HG03575 (cell line): ENCODE data around the gene NOP9.

Experiments
- ATAC-seq: cut with Tn5 transposase; IDR thresholded peaks from one replicate; pipeline ENCODE4 v1.9.1; 2021; ENCODE audit not compliant: unreplicated experiment, insufficient number of reproducible peaks, low FRiP score; ENCODE audit errors: extremely low read depth

Gene NOP9

DNA sequence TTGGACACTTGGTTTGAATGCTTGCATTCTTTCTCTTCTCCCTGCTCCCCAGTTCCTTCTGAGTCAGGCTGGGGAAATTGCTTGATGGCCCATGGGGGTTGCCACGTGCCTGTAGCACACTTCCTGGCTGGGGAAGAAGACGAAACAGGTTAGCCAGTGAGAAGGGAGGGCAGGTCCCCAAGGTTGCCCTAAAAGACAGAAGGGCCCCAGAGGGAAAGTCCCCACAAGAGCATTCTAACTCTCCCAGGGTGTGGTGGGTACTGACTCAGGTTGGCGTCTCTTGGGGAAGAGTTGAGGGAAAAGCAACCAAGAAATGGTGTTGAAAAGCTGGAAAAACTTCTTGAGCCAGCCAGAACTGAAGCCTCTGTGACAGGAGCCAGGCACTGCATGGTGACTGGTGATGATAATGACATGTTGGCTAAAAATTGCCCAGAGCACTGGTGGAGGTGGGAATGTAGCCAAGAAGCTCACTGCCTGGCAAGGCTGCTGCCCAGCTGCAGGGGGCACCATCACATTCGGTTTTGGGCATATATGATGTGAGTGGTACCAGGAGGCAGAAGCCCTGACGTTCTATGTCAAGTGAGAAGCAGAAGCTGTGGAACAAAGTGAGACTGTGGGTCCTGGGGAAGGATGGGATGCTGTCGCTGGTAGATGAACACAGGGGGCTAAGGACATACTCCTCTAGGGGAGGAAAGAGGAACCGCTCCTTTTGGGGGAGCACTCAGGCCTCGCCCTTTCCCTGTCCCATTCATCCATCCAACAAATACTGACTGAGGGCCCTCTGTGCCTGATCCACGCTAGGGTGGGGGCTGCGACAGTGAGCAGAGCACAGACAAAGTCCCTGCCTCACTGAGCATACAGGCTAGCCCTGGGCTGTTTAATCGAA, 20.1 kb upstream of the NOP9 start:
- no peak for ATAC-seq

DNA sequence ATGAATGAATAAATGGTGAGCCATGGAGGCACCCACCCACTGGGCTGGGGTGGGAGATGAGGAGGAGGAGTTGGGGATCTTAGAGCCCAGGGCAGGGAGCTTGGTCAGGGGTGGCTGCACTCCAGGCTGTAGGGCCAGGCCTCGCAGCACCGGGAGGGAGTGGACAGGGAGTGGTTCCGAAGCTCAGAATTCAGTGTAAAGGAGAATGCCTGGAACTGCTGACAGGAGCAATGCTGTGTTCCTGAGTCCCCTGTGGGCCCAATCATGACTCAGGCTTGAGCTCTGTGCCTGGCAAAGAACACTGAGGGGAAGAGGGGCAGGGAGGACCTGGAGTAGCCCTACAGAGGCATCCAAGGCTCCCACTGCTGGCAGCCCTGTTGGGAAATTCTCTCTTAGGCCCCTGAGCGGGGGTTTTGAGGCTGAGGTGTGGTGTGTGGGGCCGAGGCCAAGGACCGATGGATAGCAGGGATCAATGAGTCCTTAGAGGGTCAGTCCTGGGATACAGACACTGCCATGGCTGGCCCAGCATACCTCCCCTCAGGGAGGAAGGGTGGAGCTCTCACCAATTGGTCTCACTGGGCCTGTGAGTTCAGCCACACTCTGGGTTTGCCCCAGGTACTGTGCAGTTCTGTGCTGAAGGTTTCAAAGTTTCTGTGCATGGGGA, 18.7 kb upstream of the NOP9 start:
- no peak for ATAC-seq

DNA sequence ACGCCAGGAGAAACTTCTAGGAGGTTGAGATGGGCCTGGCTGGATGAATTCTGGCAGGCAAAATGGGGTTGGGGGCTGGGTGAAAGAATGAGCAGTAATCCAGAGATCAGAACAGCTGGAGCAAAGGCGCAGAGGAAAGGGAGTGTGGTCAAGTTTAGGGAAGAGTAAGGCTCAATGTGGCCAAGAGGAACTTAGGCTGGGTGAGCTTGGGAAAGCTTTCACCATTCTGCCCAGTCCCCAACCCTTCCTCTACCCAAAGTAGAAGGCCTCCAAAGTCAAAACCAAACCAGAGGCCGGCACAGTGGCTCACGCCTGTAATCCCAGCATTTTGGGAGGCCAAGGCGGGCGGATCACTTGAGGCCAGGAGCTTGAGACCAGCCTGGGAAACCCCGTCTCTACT, 18.0 kb upstream of the NOP9 start:
- no peak for ATAC-seq

DNA sequence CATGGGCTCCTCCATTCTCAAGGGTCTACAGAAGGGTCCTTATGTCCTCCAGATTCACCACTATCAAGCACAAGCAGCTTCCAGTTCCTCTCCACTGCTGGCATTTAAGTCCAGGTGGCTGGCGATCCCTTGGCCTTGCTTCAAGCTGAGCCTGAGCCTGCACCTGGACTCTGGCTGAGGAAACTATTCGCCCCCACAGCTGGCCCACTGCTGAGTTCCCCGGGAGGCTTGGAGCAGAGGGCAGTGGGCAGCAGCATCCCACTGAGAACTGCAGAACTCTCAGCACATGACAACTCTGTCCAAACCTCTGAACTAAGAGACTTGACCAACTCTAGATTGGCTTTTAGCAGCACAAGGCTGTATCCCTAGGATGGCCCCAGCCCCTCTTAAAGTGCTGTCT, 16.9 kb upstream of the NOP9 start:
- ATAC-seq = no peak

DNA sequence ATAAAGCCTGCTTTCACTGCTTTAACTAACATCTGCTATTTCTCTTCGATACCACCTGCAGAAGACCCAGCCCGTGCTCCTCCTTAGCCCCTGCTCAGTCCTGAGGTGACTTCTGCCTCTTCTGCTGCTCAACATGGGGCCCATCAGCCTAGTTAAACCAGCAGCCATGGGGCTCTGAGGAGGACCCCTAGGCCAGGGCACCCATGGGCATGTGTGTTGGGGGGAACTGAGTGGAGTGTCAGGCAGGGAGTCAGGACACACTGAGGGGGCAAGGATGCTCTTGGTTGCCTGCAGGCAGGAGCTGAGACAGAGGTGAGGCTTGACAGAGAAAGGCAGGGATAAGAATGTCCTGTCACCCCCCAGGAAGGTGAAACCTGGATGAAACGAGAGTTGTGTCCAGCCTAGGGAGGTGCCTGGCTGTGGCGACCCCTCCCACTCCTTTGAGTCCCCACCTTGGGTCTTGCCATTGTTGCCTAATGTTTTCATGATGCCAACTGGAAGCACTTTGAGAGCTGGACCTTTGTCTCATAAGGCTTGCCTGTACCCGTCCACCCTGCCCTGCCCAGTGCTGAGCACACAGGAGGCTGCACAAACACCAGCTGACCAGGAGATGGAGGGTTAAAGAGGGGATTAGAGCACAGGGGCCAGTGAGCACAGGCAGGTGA, 15.7 kb upstream of the NOP9 start:
- no peak for ATAC-seq

DNA sequence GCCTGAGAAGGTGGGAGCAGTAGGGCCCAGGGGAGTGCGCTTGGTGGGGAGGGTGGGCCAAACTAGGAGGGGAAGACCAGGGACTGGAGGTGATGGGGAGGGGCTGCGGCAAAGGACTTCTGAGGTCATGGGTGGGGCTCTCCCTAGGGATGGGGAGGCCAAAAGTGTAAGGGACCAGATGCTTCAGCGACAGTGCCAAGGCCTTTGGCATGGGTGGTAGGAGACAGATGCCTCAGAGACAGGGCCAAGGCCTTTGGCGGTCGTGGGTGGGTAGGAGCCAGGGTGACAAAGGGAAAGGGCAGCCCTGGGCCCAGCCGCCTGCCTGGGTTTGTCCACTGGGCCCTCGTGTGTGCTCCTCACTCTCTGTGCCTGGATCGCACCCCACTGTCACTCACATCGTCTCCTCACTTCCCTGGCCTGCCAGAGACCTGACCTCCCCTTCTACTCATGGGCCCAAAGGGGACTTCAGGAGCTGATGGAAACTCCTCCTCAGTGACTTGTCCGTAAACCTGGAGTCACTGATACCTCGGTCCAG, 15.1 kb upstream of the NOP9 start:
- no peak for ATAC-seq

DNA sequence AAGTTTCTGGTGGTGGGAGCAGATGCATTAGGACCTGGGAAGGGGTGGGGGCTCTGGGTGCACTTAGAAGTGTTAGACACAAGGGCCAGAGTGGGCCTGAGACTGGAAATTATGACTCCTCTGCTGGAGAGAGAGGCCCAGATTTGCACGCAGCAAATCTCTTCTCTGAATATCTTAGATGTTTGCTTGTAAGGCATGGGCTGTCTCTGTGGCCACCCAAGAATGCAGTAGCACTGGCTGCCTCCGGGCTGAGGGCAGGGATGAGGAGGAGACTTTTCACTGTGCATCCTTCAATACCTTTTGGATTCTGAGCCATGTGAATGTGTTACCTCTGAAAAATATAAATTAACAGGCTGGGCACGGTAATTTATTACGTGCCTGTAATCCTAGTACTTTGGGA, 14.3 kb upstream of the NOP9 start:
- ATAC-seq = no peak

DNA sequence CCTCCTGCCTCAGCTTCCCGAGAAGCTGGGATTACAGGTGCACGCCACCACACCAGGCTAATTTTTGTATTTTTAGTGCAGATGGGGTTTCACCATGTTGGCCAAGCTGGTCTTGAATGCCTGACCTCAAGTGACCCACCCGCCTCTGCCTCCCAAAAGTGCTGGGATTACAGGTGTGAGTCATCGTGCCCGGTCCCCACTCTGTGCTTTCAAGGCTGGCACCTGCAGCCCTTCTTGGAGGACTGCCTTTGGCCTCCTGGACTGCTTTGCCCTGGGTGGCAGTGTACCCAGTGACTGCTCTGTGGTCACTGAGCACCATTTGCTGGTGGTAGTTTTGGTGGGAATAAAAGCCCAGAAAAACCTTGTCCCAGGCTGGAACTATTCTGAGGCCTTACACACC, 12.7 kb upstream of the NOP9 start:
- no peak for ATAC-seq

DNA sequence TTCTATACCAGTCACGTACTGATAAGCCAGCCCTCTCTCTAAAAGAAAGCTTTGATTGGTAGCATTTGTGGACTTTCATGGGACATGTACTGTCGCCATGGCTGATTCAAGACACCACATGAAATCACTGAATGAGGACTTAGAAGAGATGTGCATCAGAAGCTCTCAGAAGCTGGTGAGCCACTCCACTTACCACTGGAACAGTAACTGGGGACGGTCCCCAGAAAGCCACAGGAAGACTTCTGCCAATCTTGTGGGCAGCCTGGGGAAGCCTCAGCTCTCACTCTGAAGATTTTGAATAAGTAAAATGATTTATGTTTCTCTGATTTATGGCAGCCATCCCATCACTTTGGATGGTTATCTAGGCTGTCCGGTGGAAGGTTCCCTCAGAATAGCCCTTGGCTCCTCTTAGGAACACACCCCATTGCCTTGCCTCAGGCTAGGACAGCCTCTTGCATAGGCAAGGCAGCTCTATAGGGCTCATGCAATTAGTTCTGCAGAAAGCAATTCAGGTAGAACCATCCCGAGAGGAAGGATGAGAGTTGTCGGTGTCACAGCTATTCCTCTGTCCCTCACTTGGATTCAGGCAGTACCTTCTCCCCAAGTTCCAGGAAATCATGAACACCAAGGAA, 9.9 kb upstream of the NOP9 start:
- ATAC-seq = no peak

DNA sequence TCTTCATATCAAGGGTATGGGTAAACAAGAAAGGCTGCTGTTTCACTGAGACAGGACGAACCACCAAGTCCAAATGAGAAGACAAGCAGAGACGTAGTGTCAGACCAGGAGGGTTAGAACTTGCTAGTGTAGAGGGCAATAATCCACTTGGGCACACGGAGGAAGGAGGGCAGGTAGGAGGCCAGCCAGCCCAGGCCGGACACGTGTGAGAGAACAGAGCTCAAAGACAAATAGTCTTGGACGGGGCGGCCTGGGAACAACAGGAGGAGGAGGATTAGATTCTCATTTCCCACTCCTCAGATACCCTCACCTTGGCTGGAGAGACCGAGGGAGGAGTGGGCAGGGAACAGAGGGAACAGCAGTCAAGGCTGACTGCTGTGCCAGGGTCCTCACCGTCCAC, 8.9 kb upstream of the NOP9 start:
- ATAC-seq = no peak

DNA sequence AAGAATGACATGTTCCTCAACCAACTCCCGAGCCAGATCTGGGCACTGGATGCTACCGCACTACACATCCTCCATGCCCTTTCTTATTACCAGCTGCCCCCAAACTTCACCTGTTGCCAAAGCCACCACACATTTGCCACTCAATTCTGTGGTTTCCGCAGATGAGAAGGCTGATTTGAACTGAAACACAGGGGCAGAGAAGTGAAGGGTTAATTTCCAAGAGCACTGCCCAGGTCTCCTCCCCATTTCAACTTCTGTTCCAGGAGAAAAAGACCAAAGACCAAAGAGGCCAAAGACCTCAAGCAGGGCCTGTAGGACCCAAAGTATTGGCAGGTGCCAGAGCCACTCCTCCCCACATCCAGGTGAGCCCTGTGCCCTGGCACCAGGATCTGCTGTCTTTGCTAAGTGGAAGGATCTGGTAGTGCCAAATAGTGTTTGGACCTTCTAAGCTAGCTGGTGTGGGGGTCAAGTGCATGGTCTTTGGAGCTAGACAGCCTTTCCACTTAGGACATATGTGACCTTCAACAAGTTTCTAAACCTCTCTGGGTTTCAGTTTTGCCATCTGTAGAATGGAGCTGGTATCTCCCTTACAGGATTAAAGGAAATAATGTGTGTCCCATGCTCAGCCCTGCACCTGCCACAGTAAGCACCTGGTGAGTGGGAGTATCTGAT, 8.1 kb upstream of the NOP9 start:
- ATAC-seq = no peak

DNA sequence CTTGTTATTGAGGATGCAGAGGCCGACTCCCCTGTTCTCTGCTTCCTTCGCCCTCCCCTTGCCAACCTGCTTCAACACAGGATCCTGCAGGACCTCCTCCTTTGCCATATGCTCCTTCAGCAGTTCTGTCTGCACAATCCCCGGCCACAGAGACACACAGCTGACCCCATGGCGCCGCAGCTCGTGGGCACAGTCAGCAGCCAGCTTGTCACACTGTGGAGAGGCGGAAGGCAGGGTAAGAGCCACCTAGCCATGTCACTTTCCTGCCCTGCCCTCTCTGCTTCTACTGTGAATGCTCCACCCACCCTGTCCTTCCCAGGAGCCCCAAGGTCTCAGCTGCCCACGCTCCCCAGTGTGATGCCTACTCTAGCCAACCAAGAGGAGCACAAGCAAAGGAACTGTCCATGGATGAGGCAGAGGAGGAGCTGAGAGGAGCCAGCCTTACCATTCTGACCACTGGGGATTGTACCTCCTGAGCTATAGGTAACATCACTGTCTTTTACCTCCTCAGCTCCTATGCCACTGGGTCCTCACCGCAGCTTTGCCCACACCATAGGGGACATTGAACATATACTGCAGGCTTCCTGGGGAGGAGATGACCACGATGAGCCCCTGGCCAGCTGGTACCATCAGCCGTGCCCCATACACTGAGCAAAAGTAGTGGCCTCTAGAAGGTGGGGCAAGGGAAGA, 7.4 kb upstream of the NOP9 start:
- no peak for ATAC-seq

DNA sequence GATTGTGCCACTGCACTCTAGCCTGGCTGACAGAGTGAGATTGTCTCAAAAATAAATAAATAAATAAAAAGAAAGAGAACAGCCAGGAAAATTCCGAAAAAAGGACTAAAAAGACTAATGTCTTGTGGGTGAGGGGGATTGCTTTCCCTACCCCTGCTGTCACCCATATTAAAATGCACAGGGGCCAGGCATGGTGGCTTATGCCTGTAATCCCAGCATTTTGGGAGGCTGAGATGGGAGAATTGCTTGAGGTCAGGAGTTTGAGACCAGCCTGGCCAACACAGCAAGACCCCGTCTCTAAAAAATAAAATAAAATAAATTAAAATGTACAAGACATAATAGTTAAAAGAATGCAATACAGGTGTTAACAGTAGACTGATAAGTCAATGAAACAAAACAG, 6.1 kb upstream of the NOP9 start:
- no peak for ATAC-seq

DNA sequence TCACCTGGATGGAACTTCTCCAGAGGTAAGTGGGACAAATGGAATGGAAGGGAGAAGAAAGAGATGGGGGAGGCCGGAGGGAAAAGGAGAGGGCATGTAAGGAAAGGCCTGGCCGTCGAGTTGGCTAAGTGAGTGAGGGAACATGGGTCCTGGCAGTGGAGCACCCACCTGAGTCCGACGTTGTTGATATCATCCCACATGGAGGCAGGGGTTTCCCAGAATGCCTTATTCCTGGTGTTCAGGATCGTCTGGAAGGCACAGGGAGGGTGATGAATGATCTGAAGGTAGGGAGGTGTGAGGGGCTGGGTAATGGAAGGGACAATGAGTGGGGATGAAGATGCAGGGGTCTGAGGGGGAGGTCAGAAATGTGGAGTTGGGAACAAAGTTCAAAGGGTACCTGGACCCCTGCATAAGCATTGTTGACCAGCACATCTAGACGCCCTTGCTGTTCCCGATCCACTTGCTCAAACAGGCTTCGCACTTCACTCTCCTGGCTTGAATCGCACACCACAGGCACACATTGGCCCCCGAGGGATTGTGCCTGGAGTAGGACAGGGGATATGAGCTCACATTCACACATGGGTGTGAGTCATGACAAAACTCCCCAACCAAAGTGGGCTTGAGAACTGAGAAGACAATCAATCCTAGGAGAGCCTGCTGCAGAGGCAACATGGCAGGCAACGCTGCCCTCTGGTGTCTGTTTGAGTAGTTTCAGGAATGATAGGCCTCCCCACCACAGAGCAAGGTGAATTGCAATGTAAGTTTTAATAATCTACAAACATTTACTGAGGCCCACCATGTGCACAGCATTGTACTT, 3.1 kb upstream of the NOP9 start:
- ATAC-seq = peak; percentile 31

DNA sequence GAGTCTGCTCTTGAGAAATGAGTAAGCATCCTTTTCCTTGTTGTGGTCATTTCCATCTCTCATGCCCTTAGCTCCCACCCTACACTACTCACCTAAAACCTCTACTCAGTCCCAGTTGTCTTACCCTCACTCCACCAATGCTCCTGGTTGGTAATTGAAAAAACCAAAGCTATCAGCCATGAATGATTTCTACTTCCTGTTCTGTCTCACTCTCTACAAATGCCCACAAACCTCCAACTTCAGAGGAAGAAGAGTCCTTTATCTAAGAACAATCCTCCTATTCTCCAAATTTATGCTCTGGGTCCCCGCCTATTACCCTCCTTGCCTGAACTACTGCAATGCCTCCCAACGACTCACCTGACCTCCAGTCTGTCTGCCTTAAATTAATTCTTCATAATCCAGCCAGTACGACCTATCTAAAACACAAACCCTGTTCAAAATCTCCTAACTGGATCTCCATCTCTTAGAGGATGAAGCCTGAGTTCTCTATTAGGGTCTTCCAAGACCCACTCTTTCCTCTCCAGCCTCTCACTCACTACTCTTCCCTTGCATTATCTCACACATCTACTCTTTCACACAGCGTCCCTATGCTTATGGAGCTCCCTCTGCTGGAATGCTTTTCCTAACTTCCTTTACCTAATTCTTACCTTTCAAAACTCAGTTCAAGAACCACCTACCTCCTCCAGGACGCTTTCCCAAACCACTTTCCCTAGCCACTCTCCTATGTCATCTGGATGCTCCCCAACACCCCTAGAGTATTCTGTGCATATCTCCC, 2.3 kb upstream of the NOP9 start:
- peak; percentile 3 for ATAC-seq

DNA sequence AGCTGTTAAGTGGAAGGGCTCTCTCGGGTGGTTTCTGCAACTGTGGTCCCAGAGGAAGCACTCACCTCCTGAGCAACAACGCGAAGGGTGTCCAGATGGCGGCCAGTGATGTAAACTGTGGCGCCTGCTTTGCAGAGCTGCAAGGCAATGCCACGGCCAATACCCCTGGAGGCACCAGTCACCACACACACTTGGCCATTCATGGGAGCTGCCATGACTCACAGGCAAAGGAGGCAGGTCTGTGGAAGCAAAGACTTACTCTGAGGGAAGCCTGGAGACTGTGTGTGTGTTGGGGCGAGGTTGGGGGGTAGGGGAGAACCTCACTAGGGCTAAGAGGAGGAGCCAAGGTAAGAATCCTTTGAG, 777 bp upstream of the NOP9 start:
- no peak for ATAC-seq
